ENCODE data around the gene NKD2.

NKD2 gene

DNA sequence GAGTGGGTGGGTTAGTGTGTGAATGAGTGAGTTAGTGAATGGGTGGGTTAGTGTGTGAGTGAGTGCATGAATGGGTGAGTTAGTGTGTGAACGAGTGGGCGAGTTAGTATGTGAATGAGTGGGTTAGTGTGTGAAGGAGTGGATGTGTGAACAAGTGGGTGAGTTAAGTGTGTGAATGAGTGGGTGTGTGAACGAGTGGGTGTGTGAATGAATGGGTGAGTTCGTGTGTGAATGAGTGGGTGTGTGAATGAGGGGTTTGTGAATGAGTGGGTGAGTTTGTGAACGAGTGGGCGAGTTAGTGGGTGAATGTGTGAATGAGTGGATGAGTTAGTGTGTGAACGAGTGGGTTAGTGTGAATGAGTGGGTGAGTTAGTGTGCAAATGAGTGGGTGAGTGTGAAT is 34.0 kb downstream of the NKD2 start:
- Histone ChIP-seq H3K9me2 (replicated peaks; ENCODE audit: control insufficient read depth, low read length) (no peaks in the 10 kb centered on the region), H3K4me3 (ENCODE audit: low read length) (no peak overlapping the region), H3K79me2 (ENCODE audit: control insufficient read depth, low read length) (no peaks in the 10 kb centered on the region), H3K4me1 (ENCODE audit: control insufficient read depth, low read length) (no peaks in the 10 kb centered on the region), H3F3A (ENCODE audit: control insufficient read depth, insufficient read depth) (no peaks in the 10 kb centered on the region), H3K27me3 (ENCODE audit: control insufficient read depth, low read length) (no peaks in the 10 kb centered on the region), H3K36me3 (ENCODE audit: control insufficient read depth, low read length) (no peaks in the 10 kb centered on the region), H3K27ac (ENCODE audit: low read depth, low read length) (no peak overlapping the region), H3K9me3 (ENCODE audit: control insufficient read depth, insufficient read depth, low read length) (peaks cover 26% of the 10 kb centered on the region; the same call in 1 of the 2 replicates), H4K20me1 (ENCODE audit: control insufficient read depth, insufficient read depth, low read depth, low read length) (no peaks in the 10 kb centered on the region), H3K4me2 (ENCODE audit: low read length) (no peak overlapping the region)
- TF ChIP-seq CTCF (IDR thresholded peaks at IDR 0.05; ENCODE audit: low read depth, low read length, poor library complexity, severe bottlenecking): no peak

GRCh38 chr5:1043327-1043726 is 34.7 kb downstream of the NKD2 start:
- no peak overlapping the region for H3K27ac ChIP-seq (ENCODE audit: low read depth, low read length)
- H3K79me2 ChIP-seq (ENCODE audit: control insufficient read depth, low read length): no peaks in the 10 kb centered on the region
- H3K36me3 ChIP-seq (ENCODE audit: control insufficient read depth, low read length): no peaks in the 10 kb centered on the region
- no peak overlapping the region for H3K4me2 ChIP-seq (ENCODE audit: low read length)
- no peaks in the 10 kb centered on the region for H3K4me1 ChIP-seq (ENCODE audit: control insufficient read depth, low read length)
- no peak overlapping the region for H3K4me3 ChIP-seq (ENCODE audit: low read length)
- no peaks in the 10 kb centered on the region for H3F3A ChIP-seq (ENCODE audit: control insufficient read depth, insufficient read depth)
- H3K9me2 ChIP-seq (replicated peaks; ENCODE audit: control insufficient read depth, low read length): no peaks in the 10 kb centered on the region
- H4K20me1 ChIP-seq (ENCODE audit: control insufficient read depth, insufficient read depth, low read depth, low read length): no peaks in the 10 kb centered on the region
- peaks cover 31% of the 10 kb centered on the region; the same call in 1 of the 2 replicates for H3K9me3 ChIP-seq (ENCODE audit: control insufficient read depth, insufficient read depth, low read length)
- H3K27me3 ChIP-seq (ENCODE audit: control insufficient read depth, low read length): no peaks in the 10 kb centered on the region
- TF ChIP-seq CTCF (IDR thresholded peaks at IDR 0.05; ENCODE audit: low read depth, low read length, poor library complexity, severe bottlenecking) (no peak), EZH2phosphoT487 (IDR thresholded peaks at IDR 0.05; ENCODE audit: borderline replicate concordance, low read length) (no peak)

DNA sequence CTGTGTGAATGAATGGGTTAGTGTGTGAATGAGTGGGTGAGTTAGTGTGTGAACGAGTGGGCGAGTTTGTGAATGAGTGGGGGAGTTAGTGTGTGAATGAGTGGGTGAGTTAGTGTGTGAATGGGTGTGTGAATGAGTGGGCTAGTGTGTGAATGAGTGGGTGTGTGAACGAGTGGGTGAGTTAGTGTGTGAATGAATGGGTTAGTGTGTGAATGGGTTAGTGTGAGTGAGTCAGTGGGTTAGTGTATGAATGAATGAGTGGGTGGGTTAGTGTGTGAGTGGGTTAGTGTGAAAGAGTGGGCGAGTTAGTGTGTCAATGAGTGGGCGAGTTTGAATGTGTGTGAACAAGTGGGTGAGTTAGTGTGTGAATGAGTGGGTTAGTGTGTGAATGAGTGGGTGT is 35.5 kb downstream of the NKD2 start:
- no peak for TF ChIP-seq EZH2phosphoT487 (IDR thresholded peaks at IDR 0.05; ENCODE audit: borderline replicate concordance, low read length)
- no peak overlapping the region for H3K27ac ChIP-seq (ENCODE audit: low read depth, low read length)
- no peaks in the 10 kb centered on the region for H3K4me1 ChIP-seq (ENCODE audit: control insufficient read depth, low read length)
- H3K4me2 ChIP-seq (ENCODE audit: low read length): no peak overlapping the region
- H3K36me3 ChIP-seq (ENCODE audit: control insufficient read depth, low read length): no peaks in the 10 kb centered on the region
- H3K9me2 ChIP-seq (replicated peaks; ENCODE audit: control insufficient read depth, low read length): no peaks in the 10 kb centered on the region
- no peaks in the 10 kb centered on the region for H3F3A ChIP-seq (ENCODE audit: control insufficient read depth, insufficient read depth)
- H3K27me3 ChIP-seq (ENCODE audit: control insufficient read depth, low read length): no peaks in the 10 kb centered on the region
- H3K79me2 ChIP-seq (ENCODE audit: control insufficient read depth, low read length): no peaks in the 10 kb centered on the region
- no peak overlapping the region for H3K4me3 ChIP-seq (ENCODE audit: low read length)
- no peaks in the 10 kb centered on the region for H4K20me1 ChIP-seq (ENCODE audit: control insufficient read depth, insufficient read depth, low read depth, low read length)
- H3K9me3 ChIP-seq (ENCODE audit: control insufficient read depth, insufficient read depth, low read length): peaks cover 31% of the 10 kb centered on the region; the same call in 1 of the 2 replicates

DNA sequence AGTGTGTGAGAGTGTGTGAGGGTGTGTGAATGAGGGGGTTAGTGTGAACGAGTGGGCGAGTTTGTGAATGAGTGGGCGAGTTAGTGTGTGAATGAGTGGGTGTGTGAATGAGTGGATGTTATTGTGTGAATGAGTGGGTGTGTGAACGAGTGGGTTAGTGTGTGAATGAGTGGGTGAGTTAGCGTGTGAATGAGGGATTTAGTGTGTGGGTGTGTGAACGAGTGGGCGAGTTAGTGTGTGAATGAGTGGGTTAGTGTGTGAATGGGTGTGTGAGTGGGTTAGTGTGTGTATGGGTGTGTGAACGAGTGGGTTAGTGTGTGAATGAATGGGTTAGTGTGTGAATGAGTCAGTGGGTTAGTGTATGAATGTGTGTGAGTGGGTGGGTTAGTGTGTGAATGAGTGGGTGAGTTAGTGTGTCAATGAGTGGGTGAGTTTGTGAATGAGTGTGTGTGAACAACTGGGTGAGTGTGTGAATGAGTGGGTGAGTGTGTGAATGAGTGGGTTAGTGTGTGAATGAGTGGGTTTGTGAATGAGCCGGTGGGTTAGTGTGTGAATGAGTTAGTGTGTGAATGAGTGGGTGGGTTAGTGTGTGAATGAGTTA is 37.5 kb downstream of the NKD2 start:
- Histone ChIP-seq H3K27me3 (ENCODE audit: control insufficient read depth, low read length) (no peaks in the 10 kb centered on the region), H3K4me2 (ENCODE audit: low read length) (no peak overlapping the region), H3K9me2 (replicated peaks; ENCODE audit: control insufficient read depth, low read length) (no peaks in the 10 kb centered on the region), H3K4me1 (ENCODE audit: control insufficient read depth, low read length) (no peaks in the 10 kb centered on the region), H3F3A (ENCODE audit: control insufficient read depth, insufficient read depth) (no peaks in the 10 kb centered on the region), H3K27ac (ENCODE audit: low read depth, low read length) (no peak overlapping the region), H3K4me3 (ENCODE audit: low read length) (no peak overlapping the region), H4K20me1 (ENCODE audit: control insufficient read depth, insufficient read depth, low read depth, low read length) (no peaks in the 10 kb centered on the region), H3K79me2 (ENCODE audit: control insufficient read depth, low read length) (no peaks in the 10 kb centered on the region), H3K36me3 (ENCODE audit: control insufficient read depth, low read length) (no peaks in the 10 kb centered on the region), H3K9me3 (ENCODE audit: control insufficient read depth, insufficient read depth, low read length) (peaks cover 31% of the 10 kb centered on the region; the same call in 1 of the 2 replicates)
- no peak for TF ChIP-seq EZH2phosphoT487 (IDR thresholded peaks at IDR 0.05; ENCODE audit: borderline replicate concordance, low read length)
- TF ChIP-seq CTCF (IDR thresholded peaks at IDR 0.05; ENCODE audit: low read depth, low read length, poor library complexity, severe bottlenecking): no peak

Measured in DOHH2 (cell line).